RWPE2 (cell line): ENCODE measurements around the gene MICALL2.

Experiments
- ATAC-seq: fragments of 200-7000 bp; cut with Tn5 transposase; 3 replicates; pipeline ENCODE4 v1.9.1; 2021; ENCODE audit warnings: low read depth
- DNase-seq: peaks from one replicate; pipeline ENCODE4 v3.0.0-alpha.2; 2020; ENCODE audit warnings: low spot score
- H3K27ac ChIP-seq: fragments of 450-650 bp; 2 replicates; pipeline ENCODE4 v1.5.1; 2017; ENCODE audit warnings: mild to moderate bottlenecking; ENCODE audit not compliant: poor library complexity, severe bottlenecking
- H3K27me3 ChIP-seq: fragments of 250-450 bp; sonication (Bioruptor Pico); 2 replicates; pipeline ENCODE4 v1.5.1; 2021; ENCODE audit warnings: mild to moderate bottlenecking, moderate library complexity; ENCODE audit not compliant: insufficient read depth, poor library complexity, severe bottlenecking
- H3K36me3 ChIP-seq: fragments of 250-450 bp; sonication (Bioruptor Pico); 2 replicates; pipeline ENCODE4 v1.5.1; 2020; ENCODE audit warnings: low read depth, mild to moderate bottlenecking, moderate library complexity
- H3K4me1 ChIP-seq: fragments of 250-450 bp; sonication (Bioruptor Pico); 2 replicates; pipeline ENCODE4 v1.5.1; 2021; ENCODE audit warnings: mild to moderate bottlenecking, moderate library complexity; ENCODE audit not compliant: insufficient read depth, poor library complexity, severe bottlenecking
- H3K4me3 ChIP-seq: fragments of 250-450 bp; sonication (Bioruptor Pico); 2 replicates; pipeline ENCODE4 v1.5.1; 2021; ENCODE audit warnings: mild to moderate bottlenecking, moderate library complexity; ENCODE audit not compliant: severe bottlenecking
- H3K9me3 ChIP-seq: fragments of 250-450 bp; sonication (Bioruptor Pico); 2 replicates; pipeline ENCODE4 v1.5.1; 2021; ENCODE audit warnings: mild to moderate bottlenecking, moderate library complexity; ENCODE audit not compliant: severe bottlenecking
- CTCF ChIP-seq: fragments of 450-650 bp; IDR thresholded peaks from one replicate; pipeline ENCODE4 v1.5.1; 2017; ENCODE audit warnings: mild to moderate bottlenecking, moderate library complexity; ENCODE audit not compliant: poor library complexity, severe bottlenecking

The MICALL2 gene

GRCh38 chr7:1487466-1487865 lies 28.2 kb upstream of the MICALL2 start:
- H3K27me3 ChIP-seq = no peaks in the 10 kb centered on the region
- no peak overlapping the region for H3K4me3 ChIP-seq
- H3K4me1 ChIP-seq = no peaks in the 10 kb centered on the region
- ATAC-seq (no peak), DNase-seq (no peak)
- peaks cover 53% of the 10 kb centered on the region for H3K36me3 ChIP-seq
- no peaks in the 10 kb centered on the region for H3K9me3 ChIP-seq
- no peak overlapping the region for H3K27ac ChIP-seq
- TF ChIP-seq CTCF = no peak

DNA sequence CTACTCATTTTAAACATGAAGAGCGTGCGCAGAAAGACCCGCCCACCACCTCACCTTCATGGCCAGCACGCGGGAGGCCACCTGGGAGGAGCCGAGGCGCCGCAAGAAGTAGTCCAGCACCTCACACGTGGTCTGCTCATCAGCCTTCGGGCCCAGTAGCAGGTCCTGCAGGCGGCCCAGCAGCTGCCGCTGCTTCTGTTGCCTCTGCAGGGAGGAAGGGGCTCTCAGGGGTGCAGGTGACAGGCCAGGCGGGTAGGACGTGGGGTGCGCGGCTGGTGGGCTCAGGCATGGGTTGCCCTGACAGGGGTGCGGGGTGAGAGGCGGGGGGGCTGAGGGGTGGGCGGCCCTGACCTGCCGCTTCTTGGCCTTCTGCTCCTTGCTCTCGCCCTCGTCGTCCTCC lies 27.3 kb upstream of the MICALL2 start:
- Histone ChIP-seq H3K27ac (no peak overlapping the region), H3K4me1 (no peaks in the 10 kb centered on the region), H3K4me3 (no peak overlapping the region), H3K9me3 (no peaks in the 10 kb centered on the region), H3K36me3 (peaks cover 44% of the 10 kb centered on the region), H3K27me3 (no peaks in the 10 kb centered on the region)
- DNase-seq = no peak
- no peak for ATAC-seq
- TF ChIP-seq CTCF = no peak

DNA sequence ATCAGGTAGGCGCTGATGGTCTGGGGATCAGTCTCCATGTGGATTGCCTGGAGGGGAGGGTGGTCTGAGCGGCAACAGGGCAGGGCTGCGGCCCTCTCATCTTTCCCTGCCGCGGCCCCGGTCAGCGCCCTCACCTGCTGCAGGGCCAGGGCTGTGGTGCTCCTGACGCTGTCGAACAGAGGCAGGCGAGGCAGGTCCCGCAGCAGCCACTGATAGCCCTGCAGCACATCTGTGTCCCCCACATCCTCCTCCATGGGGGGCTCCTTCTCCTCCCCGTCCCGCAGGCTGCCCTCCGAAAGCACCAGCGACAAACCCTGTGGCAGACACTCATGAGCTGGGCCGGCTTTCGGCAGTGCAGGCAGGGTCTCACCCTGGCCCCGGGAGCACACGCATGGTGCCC lies 25.9 kb upstream of the MICALL2 start:
- Histone ChIP-seq H3K27ac (no peak overlapping the region), H3K4me3 (no peak overlapping the region), H3K9me3 (no peaks in the 10 kb centered on the region), H3K36me3 (peaks cover 40% of the 10 kb centered on the region), H3K4me1 (no peaks in the 10 kb centered on the region), H3K27me3 (no peaks in the 10 kb centered on the region)
- no peak for TF ChIP-seq CTCF
- ATAC-seq = no peak
- no peak for DNase-seq

DNA sequence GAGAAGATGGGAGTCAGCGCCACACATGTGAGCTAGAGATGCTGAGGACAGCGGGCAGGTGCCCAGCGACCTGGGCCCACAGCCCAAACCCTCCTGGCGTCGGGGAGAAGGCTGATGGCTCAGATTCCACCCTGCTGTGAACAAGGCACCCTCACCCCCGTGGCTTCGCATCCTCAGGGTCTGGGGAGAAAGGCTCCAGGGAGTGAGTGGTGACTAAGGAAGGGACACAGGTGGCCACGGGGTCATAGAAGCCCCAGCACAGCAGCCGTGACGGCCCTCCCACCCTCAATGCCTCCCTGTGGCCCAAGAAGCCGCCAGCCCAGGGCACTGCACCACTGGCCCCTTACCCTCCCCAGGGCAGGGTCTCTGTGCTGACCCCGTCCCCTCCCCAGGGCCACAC lies 25.3 kb upstream of the MICALL2 start:
- Histone ChIP-seq H3K27me3 (no peaks in the 10 kb centered on the region), H3K36me3 (peaks cover 42% of the 10 kb centered on the region), H3K4me1 (no peaks in the 10 kb centered on the region), H3K27ac (no peak overlapping the region), H3K9me3 (no peaks in the 10 kb centered on the region), H3K4me3 (no peak overlapping the region)
- ATAC-seq (no peak), DNase-seq (no peak)
- no peak for TF ChIP-seq CTCF

DNA sequence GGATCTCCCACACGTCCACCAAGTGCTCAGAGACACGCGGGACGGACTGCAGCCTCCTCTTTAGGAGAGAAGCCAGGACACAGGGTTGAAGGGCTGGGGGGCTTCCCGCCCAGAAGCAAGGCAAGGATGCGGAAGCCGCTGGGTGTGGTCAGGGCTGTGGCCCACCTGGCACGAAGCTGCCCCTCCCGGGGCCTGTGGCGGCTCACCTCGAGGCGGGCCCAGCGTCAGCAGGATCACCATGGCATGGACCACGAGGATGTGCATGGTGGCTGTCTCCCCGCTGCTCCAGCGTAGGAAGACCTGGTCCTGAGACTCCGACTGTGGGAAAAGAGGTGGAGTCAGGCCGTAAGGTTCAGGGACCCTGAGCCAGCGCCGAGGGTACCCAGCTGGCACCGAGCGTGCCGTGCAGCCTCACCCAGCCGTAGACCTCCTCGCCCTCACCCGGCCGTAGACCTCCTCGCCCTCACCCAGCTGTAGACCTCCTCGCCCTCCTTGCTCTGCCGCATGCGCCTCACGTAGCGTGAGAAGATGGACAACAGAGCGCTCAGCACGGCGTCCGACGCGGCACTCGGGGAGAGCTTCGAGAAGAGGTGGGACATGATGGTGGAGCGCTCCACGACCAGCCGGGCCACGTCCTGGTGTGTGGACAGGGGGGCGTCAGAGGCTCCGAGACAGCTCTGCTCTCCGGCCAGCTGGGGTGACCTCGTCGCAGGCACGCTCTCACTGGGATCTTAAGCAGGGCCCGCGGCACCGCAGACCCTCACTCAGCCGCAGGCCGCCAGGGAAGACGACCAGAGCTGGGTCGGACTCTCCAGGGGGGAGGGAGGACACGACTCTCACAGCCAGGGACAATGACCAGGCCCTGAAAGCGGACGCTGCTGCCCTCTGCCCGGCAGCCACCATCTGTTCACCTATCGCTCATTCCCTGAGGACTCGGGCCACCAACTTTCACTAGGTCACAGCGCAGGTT lies 24.6 kb upstream of the MICALL2 start:
- no peaks in the 10 kb centered on the region for H3K9me3 ChIP-seq
- no peak for TF ChIP-seq CTCF
- no peak overlapping the region for H3K4me3 ChIP-seq
- no peak for DNase-seq
- H3K27me3 ChIP-seq = no peaks in the 10 kb centered on the region
- no peak overlapping the region for H3K27ac ChIP-seq
- H3K36me3 ChIP-seq = peaks cover 40% of the 10 kb centered on the region
- no peaks in the 10 kb centered on the region for H3K4me1 ChIP-seq
- no peak for ATAC-seq
